Breast epithelium (tissue), 3 donors: ENCODE data around the gene CLDND1.
"Not testable (repeated sequence)": the region's sequence is repeated elsewhere in the genome, so short reads cannot be mapped to it uniquely, and the experiment has no call there.

Experiments used
- CTCF ChIP-seq, 3 donors: fragments of 450-650 bp; IDR thresholded peaks; one replicate each; pipeline ENCODE4 v1.5.1; 2016 to 2017; ENCODE audit warnings: antibody characterized with exemption in 3 of 3, mild to moderate bottlenecking in 3 of 3, moderate library complexity in 3 of 3
- POLR2A ChIP-seq: fragments of 450-650 bp; IDR thresholded peaks from one replicate; pipeline ENCODE4 v1.6.1; 2016; ENCODE audit warnings: antibody characterized with exemption, mild to moderate bottlenecking, moderate library complexity

GRCh38 chr3:98559769-98560168 lies 37.1 kb upstream of the CLDND1 start:
- TF ChIP-seq POLR2A; CTCF (IDR thresholded peaks at IDR 0.05): not testable (repeated sequence)
